HEK293 (cell line): Measurements from ENCODE around the gene FANCE.

Experiments
- KLF17 ChIP-seq: fragments of 450-650 bp; formaldehyde crosslinking; IDR thresholded peaks from 2 replicates; pipeline ENCODE4 v1.5.1; 2016; ENCODE audit warnings: missing biosample characterization, missing genetic modification characterization
- ZNF146 ChIP-seq: fragments of 450-650 bp; formaldehyde crosslinking; IDR thresholded peaks from 2 replicates; pipeline ENCODE4 v1.5.1; 2016; ENCODE audit warnings: missing biosample characterization, missing genetic modification characterization
- ZNF274 ChIP-seq, 2 experiments: fragments of 200-500 bp in 1 of 2; fragments of 450-650 bp in 1 of 2; sonication (Bioruptor generic) in 1 of 2; formaldehyde crosslinking in 1 of 2; IDR thresholded peaks; 2 replicates each; pipeline versions ENCODE4 v1.5.1 to v1.6.1; 2014 to 2016; ENCODE audit warnings: borderline replicate concordance in 1 of 2, inconsistent platforms in 1 of 2, low read length in 1 of 2, missing biosample characterization in 1 of 2, missing genetic modification characterization in 1 of 2
- ZXDB ChIP-seq: fragments of 450-650 bp; formaldehyde crosslinking; IDR thresholded peaks from 2 replicates; pipeline ENCODE4 v1.5.1; 2016; ENCODE audit warnings: missing biosample characterization, missing genetic modification characterization

- TF ChIP-seq ZNF274 (IDR thresholded peaks at IDR 0.05; ENCODE audit: low read length) = no peak
- no peak for TF ChIP-seq ZNF274 (tag by site-specific recombination; IDR thresholded peaks at IDR 0.05; ENCODE audit: borderline replicate concordance)
- TF ChIP-seq ZNF146 (tag by site-specific recombination) = no peak
- no peak for TF ChIP-seq KLF17 (tag by site-specific recombination)
- no peak for TF ChIP-seq ZXDB (tag by site-specific recombination)
Observed at GRCh38 chr6:35443341-35444030, 8.7 kb upstream of the FANCE start.
